Activated T-cell treated with anti-CD3 and anti-CD28 coated beads for 48 hours (primary cell): Measurements from ENCODE around the gene LGR6.
"Not testable (repeated sequence)": the region's sequence is repeated elsewhere in the genome, so short reads cannot be mapped to it uniquely, and the experiment has no call there.

Experiments
- DNase-seq: peaks from one replicate; pipeline ENCODE4 v3.0.0-alpha.2; 2020; ENCODE audit warnings: low read depth

Gene LGR6

DNA sequence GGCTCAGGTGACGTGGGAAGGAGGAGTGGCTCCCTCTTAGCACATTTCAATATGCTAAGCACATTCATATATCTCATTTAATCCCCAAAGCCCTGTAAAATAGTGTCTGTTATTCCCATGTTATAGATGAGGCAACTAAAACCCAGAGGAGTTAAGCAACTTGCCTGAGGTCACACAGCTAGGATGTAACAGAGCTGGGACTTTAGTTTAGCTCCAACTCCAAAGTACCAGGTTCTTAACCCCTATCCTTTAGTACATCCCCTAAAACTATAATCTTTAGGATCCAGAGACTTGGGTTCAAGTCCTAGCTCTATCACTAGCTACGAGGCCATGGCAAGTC lies 48.5 kb downstream of the LGR6 start:
- DNase-seq, result no peak

DNA sequence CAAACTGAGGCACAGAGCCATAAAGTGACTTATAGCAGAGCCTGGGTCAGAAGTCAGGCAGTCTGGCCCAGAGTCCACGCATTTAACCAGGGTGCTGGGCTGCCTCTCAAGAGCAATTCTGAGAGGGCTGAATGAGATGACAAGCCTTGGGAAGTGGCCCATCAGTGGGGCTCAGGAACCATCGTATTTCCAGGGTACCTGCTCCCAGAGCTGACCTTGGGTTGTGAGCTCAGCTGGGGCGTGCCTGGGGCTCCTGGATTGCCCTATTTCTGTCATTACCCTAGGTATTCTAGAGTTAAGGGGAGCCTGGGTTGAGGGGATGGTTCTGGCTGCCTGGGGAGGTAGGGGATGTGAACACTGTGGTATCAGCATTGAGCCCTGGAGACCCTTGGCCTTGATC lies 49.4 kb downstream of the LGR6 start:
- no peak for DNase-seq

DNA sequence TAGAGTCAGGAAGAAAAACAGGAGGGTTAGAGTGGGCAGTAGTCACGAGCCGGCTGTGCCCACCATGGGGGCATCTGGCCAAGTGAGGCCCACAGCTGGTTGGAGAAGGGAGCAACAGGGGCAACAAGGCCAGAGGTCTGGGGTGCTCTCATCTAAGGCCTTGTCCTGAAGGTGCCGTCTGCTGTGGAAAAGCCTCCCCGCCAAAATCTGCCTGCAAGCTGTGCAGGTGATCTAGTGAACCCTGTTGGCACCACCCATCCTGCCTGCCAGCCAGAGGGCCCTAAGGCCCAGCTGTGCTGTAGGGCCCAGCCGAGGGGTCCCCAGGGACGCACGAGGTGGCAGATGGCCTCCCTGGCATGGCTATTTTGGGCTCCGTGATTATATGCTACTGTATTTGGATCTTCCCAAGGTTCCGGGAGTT lies 51.3 kb downstream of the LGR6 start:
- DNase-seq, result no peak

DNA sequence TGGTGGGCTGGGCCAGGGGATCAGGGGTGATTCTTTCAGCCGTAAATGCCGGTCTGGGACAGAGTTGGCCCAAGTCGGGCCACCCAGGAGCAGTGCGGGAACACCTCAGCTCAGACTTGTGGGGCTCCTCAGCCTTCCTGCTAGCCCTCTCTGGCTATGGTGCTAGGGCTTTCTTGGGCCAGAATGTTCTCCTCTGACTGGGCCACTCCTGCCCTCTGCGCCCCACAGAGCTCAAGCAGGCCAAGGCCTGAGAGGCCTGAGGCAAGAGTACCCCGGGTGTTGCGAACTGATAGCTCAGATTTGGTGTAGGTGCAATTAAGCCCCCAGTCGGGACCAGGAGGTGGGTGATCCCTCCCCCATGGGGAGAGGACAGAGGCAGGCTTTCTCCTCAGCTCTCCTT lies 51.8 kb downstream of the LGR6 start:
- DNase-seq, result no peak

DNA sequence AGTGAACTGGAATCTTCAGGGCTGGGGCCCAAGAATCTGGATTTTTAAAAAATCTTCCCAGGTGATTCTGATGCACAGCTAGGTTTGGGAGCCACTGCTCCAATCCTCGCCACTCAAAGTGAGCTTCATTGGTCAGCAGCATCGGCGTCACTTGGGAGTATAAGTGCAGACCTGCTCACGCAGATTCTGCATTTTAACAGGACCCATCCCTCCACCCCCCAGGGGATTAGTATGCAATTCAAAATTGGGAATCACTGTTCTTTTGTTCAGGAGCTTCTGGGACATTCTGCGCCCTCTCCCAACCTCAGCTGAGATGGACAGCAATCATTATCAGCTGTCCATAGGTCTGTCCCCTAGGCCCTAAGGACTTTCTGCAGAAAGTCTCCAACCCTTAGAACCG lies 53.5 kb downstream of the LGR6 start:
- DNase-seq, result no peak

DNA sequence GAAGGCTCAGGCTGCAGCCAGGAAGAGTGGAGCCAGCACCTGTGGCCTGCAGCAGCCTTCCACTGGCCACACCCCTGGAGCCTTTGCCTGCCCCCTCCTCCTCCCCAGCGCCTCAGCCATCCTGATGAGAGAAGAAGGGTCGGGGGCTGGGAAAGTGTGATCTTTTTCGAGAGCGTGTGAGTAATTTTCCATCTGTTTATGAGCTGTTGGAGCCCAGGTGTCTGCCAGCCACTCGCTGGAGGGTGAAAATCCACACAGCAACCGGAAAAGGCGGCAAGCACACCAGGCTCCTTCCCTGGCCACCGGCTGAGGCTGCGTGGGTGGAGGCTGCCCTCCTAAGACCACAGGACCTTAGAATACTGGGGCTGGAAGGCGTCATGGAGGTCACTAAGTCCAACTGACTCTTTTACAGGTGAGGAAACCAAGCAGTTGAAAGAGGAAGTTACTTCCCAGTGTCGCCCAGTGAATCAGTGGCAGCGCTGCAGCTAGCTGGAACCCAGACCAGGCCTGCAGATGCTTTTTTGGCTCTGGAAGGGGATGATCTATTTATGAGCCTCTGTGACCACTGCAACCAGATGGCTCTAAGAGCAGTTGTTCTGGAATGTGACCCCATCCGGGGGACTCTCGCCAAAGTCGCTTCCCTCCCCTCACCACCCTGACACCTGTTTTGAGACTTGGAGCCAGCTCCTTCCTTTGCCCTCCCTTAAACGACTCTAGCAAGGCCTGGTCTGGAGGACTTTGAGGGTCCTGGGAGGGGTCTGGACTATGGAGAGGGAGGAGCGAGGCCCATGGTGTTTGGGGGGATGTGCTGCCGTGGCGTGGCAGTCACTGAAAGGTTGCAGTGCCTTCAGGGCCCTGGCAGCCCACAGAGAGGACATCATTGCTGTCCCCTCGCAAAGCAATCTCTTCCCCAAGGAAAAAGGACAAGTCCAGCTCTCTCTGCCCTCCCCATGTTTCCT lies 54.5 kb downstream of the LGR6 start:
- DNase-seq, result no peak

DNA sequence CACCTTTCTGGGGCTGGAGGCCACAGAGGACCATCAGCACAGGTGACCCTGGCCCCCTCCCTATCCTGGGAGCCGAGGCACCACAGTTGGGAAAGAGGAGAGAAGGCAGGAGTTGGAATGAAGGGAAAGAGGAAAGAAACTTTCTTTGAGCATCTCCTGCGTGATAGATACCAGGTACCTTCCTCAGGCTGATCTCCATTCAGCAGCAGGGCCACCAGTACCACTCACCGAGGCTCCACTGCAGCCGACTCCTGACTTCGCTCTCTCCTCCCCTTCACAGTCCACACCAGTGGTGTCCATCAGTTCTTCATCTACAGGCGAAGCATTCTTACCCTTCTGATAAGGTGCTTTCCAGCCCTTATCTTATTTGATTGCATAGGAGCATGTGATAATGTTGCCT lies 55.3 kb downstream of the LGR6 start:
- no peak for DNase-seq

DNA sequence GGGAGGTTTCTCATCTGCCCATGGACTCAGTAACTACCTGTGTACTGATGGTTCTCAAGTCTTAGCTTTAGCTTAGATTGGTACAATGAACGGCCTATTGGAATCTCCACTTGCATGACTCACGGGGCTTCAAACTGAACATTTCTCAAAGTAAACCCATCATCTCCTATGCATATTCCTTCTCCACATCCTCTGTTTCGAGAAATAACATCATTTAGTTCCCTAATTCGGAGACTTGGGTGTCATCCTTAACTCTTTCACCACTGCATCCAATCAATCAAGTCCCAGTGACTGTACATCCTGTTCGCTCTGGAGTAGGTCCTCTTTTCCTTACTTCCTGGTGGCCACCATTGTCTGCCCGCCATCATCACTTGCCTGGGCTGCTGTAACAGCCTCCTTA lies 55.8 kb downstream of the LGR6 start:
- no peak for DNase-seq

DNA sequence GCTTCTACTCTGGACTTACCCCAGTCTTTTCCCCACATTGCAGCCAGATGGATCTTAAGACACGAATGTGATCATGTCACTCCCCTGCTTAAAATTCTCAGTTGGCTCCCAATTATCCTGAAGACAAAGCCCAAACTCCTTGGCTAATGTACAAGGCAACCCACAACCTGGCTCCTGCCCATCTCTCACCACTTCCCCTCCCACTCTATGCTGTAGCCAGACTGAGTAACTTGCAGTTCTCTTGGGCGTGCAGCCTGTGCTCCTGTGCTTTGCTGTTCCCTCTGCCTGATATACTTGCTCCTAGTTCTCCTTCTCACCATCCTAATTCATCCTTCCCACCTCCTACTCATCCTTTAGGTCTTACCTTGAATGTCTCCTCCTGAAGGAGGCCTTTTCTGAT lies 56.2 kb downstream of the LGR6 start:
- no peak for DNase-seq

DNA sequence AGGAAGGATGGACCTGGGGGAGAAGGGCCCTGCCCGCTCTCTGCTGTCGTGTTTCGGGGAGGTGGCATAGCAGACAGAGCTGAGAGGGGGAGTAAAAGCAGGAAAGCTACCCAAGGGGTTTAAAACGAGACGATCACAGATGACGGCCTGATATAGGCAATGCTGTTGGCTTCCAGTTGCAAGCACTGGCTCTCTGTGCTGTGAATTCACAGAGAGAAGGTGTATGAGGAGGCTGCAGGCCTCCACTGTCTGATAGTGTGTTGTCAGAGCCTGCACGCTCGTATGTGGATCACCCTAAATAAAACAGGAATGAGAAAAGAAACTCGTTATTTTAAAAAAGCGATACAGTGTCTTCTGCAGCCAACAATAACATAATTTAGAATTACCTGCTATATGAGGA lies 57.4 kb downstream of the LGR6 start:
- no peak for DNase-seq

DNA sequence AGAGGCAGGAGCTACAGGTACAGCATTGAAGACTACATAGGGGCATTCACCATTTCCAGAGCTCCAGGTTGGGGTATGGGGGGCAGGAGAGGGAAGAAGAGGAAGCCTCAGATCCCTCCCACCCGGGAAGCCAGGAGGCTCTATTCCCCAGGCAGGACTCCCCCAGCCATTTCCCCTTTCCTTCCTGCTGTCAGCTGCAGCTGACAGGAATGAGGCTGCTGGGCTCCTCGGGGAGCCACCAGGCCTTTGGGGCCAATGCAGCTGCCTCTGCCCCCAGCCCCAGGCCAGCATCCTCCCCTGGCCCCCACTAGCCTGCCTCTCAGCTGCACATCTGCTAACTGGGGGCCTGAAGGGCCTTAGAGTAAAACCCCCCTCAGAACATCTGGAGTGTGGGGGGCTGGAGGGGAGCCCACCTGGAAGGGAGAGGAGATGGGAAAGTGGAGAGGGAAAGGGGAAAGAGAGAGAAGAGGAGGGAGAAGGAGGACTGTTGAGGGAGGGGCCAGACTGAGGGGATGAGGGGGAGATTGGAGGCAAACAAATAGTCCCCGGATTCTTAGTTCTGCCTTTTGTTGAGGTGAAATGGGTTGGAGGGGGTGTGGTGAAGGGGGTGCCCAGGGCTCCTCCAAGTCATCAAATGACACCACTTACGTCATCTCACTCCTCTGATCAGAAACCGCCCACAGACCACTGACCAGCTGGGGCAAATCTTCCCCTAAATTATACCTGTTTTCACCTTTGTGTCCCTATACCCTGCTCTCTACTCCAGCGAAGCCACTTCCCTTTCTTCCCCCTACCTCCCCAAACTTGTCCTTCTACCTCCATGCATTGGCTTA lies 58.0 kb downstream of the LGR6 start:
- DNase-seq, result no peak

DNA sequence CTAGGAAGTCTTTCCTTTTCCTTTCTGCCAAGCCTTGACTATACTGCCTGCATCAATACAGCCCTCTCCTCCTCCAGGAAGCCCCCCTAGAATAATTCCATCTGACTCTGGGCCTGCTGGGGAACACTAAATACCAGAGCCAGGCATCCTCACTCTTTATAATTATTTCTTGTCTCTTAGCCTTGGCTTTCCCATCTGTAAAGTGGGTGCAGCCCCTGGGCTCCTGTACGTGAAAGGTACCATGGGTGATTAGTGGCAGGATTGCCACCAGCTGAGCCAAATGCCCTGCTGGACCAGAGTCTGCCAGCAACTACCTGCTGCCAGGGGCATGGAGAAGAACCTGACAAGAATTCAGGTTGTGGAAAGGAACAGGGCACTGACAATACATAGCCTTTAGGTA lies 58.7 kb downstream of the LGR6 start:
- DNase-seq, result no peak

DNA sequence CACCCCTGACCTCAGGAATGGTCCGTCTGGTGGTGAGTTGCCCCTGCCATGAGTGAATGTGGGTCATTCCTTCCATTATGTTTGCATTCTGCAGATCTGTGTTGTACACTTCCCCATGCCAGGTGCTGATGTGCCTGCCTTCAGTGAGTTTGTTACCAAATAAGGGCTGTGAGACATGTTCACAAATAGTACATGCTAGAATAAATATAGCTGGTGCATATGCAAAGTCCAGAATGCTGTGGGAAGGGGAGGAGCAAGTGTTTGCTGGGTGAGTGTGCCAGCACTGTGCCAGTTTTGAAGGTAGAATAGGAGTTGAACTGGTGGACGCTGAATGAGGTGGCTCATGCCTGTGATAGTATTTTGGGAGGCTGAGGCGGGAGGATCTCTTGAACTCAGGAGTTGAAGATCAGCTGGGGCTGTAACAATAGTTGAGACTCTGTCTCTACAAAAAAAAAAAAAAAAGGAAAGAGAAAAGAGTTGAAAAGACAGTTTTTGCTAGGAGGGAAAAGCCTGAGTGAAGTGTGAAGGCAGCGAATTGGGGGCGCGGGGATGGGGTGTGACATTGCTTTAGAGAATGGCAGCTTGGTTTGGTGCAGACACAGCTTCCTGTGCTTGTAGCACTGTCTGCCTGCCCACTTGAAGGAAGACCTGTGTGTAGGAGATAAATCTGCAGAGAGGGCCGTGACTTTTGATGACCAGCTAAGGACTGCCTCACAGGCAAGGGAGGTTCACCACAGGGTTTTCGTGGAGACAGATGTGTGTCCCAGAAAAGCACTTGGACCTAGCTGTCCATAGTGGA lies 61.1 kb downstream of the LGR6 start:
- DNase-seq, result no peak

DNA sequence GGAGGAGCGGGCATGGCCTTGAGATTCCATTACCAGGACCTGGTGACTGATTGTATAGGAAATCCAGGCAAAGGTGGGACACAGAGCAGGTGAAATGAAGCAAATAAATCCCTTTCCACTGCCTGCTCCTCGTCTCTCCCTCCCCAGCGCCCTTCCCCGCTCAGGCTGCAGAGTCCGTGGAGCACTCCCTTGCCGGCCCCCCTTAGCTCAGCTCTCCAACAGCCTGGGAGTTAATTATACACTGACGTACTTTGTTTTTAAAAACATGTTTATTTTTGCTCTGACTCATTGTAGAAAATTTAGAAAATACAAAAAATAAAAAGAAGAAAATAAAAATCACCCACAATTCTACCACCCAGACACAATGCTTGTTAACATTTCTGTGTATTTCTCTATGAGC lies 61.7 kb downstream of the LGR6 start:
- no peak for DNase-seq

DNA sequence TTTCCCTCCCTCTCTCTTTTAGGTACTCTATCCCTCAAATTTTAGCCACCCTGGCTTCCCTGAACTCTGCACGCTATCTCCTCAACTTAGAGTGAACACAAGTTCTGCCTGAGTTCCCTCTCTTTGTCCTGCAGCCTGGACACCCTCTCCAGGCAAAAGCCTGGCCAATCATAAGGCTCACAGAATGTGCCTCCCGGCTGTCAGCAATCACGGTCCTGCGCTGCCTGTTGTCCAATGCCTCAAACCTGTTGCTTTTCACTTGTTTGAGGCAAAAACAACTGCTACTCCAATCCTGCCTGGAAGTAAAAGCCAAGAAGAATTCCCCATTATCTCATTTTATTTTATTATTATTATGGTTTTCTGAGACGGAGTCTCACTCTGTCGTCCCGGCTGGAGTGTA lies 66.1 kb downstream of the LGR6 start:
- DNase-seq, result no peak

DNA sequence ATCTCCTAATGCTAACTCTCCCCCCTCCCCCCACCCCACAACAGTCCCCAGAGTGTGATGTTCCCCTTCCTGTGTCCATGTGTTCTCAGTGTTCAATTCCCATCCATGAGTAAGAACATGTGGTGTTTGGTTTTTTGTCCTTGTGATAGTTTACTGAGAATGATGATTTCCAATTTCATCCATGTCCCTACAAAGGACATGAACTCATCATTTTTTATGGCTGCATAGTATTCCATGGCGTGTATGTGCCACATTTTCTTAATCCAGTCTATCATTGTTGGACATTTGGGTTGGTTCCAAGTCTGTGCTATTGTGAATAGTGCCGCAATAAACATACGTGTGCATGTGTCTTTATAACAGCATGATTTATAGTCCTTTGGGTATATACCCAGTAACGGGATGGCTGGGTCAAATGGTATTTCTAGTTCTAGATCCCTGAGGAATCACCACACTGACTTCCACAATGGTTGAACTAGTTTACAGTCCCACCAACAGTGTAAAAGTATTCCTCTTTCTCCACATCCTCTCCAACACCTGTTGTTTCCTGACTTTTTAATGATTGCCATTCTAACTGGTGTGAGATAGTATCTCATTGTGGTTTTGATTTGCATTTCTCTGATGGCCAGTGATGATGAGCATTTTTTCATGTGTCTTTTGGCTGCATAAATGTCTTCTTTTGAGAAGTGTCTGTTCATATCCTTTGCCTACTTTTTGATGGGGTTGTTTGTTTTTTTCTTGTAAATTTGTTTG lies 67.8 kb downstream of the LGR6 start:
- DNase-seq, result not testable (repeated sequence)

DNA sequence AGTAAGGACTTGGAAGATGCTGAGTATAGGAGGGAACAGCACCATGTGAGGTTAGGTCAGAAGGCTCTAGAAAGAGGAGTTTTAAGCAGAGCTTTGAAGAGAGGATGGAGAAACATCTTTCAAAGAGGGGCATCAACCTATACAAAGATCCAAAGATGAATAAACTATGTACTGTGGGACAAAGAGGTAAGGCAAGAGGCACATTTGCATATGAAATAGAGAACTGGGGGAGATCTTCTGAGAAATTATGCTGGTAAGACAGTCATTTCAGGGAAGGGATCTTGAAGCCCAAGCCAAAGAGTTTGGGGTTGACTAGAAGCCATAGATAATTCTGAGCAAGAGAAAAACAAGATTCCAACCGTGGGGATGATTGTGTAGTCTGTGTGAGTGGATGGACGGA lies 70.0 kb downstream of the LGR6 start:
- DNase-seq, result no peak

DNA sequence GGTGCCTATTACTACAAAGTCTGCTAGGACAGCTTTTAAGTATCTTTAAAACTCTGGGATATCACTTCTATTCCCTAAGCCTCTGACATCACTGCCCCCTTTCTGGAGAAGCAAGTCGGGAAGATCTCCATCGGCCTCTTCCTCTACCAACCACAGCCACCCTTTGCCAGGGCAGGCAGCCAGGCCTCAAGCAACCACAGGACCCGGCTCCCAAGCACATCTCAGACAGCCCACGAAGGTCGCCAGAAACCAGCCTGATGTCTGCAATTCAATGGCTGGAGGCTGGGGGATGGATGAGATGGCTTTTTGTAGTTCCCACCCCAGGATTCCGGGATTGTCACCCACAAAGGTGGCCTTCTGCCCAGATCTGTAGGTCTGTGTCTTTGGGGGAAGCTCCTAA lies 70.7 kb downstream of the LGR6 start:
- DNase-seq, result no peak

DNA sequence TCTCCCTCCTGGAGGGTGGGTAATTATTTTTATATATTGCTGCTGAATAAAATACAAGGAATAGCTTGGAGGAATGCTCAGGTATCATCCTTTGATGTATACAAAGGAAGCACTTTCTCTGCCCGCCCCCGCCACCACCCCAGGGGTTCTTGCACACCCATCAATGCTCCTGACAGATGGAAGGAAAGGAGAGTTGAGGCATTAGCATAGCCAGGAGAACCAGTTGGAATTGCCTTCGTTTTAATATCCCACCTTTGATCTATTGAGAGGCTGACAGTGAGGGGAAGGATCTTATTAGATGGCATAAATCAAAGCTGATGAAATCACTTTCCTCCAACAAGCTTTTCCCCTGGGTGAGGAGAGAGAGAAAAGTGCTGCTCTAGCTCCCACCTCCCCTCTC lies 71.1 kb downstream of the LGR6 start:
- DNase-seq, result no peak

DNA sequence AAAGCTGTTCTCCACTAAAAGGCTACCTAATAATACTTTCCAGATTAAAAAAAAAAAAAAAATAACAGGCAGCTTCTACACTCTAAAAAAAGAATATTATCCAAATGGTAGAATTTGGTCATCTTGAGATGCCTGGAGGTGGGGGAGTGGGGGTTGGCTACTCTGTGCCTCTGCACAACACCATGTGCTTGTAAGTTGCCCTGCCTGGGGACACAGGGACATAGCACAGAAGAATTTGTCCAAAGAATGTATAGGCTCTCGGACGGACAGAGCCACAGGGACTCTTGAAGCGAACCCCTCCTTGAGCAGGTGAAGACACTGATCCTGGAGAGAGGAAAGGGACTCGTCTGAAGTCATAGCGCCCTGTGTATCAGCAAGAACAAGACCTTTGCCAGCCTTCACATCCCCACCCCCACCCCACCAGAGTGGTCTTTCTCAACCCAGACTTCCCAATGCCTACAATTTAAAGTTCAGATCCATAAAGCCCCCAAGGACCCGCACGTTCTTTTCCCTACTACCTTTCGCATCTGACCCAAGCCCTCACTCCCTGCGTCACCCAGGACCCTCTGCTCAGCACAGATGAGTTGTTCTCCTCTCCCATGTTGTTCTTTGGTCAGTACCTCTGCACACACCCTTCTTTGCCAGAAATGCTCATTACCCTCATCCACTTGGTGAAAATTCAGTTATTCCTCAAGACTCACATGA lies 72.6 kb downstream of the LGR6 start:
- no peak for DNase-seq

DNA sequence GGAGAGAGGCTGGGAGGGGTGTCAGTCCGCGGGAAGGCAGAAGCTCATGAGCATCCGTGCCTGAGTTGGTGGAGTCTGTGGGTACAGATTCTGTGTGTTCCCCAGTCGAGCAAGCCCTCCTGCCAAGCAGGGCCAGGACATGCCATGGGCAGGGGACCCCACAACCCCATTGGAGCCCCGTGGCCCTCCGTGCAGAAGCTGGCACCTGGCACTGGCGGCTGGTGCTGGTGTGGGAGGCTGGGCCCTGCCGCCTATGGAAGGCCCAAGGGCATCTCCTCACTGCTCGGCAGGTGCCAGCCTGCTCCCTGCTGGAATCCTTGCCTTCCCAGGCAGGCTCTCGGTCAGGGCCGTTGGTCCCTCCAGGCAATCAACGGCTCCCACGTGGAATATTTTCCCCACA lies 74.4 kb downstream of the LGR6 start:
- DNase-seq, result no peak
